Stimulated activated CD4-positive, alpha-beta T cell treated with anti-CD3 and anti-CD28 coated beads, Interleukin-4, amount 100 ng/mL, for 24 hours (primary cell): ENCODE data around the gene FDX1.

ENCODE experiments used
- DNase-seq: peaks from one replicate; pipeline ENCODE4 v3.0.0-alpha.2; 2020

The FDX1 gene

DNA sequence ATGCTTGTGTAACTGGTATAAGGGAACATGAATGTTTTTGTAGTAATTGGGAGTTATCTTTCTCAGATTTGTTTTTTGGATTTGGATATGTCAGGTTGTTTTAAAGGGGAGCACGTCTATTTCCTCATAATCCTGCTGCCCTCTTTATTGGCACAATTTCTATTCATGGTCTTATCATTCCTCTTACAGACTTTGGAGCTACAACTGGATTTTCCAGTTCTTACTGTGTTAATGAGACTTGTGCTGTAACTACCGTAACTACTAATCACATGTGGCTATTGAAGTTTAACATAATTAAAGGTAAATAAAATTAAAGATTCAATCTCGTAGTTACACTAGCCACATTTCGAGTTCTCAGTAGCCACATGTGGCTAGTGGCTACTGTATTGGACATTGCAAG is 1.9 kb downstream of the FDX1 start:
- no peak for DNase-seq

DNA sequence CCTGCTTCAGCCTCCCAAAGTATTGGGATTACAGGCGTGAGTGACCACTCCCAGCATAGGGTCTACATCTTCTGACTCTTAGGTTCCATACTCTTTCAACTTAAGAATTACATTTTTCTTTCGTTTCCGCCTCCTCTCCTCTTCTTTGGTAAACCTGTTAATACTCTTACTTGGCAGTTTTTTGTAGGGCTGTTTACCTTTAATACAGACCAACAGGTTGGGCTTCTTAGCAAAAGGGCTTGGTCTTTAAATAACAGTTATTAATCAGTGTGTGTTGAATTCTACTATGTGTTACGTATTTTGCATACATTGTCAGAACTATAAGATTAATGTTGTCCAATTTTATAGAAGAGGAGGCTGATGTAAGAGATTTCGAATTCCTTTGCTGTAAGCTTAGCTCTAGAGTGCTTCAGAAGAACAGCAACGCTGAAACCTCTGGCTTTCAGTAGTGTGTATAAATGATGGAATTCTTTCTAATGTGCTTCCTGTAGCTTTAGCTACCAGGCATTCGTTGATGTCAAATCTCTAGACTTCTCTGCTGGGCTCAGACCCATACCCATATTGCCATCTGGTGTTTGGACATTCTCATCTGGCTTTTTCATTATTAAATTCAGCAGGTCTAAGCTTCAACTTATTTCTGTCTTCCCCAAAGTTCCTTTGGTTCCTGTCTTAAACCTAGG is 3.1 kb downstream of the FDX1 start:
- DNase-seq: no peak

DNA sequence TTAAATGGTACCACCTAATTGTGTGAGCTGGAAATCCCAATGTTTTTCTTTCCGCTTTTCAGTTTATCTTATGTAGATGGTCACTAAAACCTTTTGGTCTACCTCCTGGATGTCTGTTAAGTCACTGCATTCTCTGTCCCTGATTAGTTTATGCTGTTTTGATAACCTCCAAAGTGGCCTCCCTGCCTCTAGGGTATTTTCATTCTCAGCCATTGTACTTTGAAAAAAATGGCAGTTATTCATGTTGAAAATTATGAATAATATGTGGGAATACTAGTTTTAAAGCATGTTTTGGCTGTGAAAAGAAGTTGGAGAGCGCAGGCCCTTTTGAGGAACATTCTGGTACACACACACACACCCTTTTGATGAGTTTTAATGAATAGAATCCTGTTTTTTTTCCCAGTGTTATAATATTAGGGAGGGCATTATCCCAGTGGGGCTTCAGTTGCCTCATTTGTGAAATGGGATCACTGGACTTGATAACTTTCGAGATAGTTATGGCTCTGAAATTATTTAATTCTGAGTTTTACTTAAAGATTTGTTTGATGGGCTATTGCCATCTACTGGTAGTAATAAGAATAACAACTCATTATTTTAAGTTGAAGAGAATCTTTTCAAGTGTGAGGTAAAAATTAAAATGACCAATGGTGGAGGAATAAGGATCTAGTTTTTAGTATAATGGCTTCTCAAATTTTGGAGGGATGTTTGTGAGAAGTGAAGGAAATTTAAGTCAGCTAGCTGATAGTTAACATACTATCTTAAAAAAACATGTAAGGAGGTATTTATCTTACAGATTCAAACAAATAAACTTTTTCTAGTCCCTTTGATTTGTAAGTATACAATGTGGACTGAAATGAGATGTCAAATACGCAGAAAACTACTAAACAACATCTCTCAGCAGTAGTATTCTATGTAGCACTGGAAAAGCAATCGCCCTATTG is 3.9 kb downstream of the FDX1 start:
- no peak for DNase-seq

DNA sequence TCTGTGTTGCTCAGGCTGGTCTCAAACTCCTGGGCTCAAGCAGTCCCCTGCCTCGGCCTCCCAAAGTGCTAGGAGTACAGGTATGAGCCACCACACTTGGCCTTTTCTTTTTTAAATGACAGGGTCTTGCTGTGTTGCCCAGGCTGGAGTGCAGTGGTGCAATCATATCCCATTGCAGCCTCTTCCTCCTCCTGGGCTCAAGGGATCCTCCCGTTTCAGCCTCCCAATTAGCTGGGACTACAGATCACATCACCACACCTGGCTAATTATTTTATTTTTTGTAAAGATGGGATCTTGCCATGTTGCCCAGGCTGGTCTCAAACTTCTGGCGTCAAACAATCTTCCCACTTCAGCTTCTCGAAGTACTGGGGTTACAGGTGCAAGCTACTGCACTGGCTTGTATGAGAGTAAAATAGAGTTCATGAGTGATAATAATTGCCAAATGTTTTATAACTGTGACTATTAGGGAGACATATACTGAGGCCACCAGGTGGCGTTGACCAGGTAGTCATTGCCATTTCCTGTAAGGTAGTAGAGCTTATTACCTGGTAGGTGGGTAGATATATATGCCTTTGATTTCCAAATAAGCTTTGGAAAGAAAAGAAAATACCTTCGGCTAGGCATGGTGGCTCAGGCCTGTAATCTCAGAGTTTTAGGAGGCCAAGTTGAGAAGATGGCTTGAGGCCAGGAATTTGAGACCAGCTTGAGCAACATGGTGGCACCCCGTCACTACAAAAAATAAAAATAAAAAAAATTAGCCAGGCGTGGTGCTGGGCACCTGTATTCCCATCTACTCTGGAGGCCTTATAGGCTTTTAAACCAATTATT is 5.4 kb downstream of the FDX1 start:
- no peak for DNase-seq

DNA sequence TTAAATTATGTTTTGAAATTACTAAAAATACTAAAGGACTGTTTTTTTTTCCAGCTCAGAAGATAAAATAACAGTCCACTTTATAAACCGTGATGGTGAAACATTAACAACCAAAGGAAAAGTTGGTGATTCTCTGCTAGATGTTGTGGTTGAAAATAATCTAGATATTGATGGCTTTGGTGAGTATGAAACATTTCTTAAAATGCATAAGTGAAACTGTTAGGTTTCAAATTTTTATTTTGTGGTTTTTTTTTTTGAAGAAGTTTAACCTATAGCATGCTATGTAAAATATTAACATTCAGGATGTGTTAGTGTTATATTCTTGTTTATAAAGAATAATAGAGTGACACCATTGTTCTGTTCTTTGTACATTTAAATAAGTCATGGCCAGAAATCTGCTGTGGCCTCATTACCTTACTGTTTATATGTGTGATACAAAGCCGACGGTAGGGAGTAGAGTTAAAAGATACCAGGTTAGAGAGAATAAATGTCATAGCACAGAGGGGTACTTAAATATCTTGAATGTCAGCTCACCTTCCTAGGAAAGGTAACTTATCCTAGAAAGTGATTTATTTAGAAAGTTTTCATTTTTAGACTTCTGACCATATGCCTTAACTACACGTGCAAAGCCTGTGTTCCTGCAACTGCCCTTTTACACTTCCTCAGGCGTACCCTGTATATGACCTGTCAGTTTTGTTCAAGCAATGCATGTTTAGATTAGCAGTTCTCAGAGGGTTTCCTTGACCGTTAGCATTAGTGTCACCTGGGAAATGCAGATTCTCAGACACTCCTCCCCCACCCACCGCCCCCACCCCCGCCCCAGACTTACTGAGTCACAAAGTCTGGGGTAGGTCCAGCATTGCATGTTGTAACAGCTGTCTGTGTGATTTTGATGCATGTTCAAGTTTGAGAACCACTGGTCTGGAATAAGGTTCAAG is 6.3 kb downstream of the FDX1 start:
- DNase-seq: no peak

DNA sequence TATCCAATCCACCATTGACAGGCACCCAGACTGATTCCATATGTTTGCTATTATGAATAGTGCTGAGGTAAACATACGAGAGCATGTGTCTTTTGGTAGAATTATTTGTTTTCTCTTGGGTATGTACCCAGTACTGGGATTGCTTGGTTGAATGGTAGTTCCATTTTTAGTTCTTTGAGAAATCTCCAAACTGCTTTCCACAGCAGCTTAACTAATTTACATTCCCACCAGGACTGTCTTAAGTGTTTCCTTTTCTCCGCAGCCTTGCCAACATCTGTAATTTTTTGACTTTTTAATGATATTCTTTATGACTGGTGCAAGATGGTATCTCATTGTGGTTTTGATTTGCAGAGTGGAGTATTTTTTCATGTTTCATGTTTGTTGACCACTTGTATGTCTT is 8.3 kb downstream of the FDX1 start:
- no peak for DNase-seq

DNA sequence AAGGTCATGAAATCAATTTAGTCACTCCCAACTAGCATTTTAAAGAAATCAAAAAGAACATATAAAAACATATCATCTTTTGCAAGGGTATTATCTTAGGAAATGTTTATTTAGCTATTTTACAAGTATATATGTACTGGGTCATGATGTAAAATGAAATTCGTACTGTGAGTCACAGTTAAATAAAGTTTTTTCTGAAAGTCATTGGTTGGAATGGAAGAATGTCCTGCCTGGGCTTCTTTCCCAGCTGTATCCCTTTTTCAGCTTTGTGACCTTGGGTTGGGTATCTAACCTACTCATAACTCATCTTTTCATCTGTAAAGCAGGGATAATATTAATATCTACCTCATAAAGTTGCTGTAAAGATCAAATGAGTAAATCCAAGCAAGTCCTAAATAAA is 15.7 kb downstream of the FDX1 start:
- no peak for DNase-seq

DNA sequence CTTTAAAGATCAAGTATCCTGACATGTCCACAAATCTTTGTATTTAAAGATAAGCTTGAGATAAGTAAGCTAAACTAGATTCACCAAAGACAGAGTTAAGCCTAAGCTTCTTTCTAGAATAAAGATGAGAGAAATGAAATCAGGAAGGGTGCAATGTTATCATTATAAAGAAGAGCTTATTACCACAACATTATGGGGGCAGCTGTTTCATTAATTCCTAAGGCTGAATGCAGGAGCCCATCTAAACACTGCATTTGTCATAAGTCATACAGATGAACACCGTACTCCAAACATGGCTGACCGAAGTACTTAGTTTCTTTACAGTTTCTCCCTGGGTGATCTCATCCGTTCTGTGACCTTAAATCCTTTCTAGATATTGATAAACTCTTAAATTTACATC is 16.3 kb downstream of the FDX1 start:
- DNase-seq: no peak

DNA sequence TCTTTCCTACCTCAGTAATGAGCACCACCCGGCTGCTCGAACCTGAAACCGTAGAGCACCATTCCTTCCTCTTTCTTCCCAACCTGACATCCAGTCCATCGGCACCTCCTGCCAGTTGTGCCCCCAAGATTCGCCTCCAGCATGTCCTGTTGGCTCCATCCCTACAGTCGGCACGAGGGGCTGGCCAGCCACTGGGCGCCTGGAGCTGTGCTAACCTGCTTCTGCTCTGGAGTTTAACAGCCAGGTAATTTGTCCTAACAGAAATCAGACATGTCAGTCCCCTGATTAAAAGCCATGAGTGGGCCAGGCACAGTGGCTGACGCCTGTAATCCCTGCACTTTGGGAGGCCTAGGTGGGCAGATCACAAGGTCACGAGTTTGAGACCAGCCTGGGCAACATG is 16.8 kb downstream of the FDX1 start:
- DNase-seq: no peak

DNA sequence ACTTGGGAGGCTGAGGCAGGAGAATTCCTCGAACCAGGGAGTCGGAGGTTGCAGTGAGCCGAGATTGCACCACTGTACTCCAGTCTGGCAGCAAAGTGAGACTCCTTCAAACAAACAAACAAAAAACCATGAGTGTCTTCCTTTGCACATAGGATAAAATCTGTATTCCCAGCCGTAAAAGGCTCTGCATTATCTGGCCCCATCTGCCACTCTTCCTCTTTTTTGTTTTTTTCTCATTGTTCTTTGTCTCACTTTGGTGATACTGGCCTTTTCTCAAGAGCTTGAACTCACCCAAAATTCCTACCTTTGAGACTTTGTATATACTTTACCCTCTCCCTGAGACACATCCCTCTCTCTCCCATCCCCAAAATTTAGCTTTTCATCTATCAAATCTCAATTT is 17.6 kb downstream of the FDX1 start:
- no peak for DNase-seq

DNA sequence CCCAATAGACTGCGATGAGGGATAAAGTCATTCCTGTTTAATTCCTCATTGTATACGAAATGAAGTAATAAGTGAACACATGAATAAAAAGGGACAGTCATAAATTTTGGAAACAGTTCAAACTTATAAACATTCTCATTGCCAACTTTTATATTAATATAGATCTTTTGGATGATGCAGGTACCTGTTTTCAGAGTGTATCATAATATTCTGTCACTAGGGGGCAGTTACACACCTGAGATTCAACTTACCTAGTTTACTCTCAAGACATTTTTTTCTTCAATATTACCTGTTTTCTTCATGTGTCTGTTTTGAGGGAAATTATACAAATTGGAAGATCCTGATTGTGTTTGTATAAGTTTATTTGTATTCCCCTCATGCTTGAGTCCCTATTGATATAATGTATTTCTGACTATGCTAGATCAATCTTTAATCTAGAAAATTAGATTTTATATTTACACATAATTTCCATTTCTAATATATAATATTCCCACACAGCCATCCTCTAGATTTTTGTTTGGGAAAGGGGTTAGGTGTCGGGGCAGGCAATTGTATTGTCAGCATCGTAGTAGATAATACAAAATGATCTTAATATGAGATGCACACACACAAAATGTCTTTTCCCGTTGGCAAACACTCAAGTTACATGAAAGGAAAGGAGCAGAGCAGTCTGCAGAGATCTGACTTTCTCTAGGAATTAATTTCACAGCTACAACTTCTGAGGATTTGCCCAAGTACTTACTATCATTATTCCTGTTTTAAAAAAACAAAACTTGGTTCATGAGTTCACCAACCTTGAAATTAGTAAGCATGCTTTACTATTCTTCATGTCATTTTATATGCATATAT is 18.4 kb downstream of the FDX1 start:
- no peak for DNase-seq

DNA sequence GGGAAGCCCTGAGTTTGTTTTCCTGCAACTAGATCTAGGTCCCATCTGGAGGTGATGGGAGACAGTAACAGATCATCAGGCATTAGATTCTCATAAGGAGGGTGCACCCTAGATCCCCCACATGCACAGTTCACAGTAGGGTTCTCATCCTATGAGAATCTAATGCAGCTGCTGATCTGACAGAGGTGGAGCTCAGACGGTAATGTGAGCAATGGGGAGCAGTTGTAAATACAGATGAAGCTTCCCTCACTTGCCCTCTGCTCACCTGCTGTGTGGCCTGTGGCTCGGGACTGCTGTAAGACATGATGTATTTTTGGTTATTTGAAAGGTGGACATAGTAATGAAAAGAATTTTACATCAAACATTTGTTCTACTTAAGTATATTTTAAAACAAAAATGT is 20.5 kb downstream of the FDX1 start:
- no peak for DNase-seq

DNA sequence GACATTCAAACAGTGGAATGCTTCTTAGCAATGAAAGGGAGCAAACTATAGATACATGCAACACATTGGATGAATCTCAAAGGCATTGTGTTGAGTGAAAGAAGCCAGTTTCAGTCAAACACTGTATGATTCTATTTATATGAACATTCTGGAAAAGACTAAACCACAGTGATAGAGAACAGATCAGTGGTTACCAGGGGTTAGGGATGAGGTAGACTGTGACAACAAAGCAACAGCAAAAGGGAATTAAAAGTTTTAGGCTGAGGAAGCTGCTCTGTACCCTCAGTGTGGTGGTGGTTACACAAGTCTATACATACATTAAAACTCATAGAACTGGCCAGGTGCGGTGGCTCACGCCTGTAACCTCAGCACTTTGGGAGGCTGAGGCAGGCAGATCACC is 23.0 kb downstream of the FDX1 start:
- DNase-seq: no peak

DNA sequence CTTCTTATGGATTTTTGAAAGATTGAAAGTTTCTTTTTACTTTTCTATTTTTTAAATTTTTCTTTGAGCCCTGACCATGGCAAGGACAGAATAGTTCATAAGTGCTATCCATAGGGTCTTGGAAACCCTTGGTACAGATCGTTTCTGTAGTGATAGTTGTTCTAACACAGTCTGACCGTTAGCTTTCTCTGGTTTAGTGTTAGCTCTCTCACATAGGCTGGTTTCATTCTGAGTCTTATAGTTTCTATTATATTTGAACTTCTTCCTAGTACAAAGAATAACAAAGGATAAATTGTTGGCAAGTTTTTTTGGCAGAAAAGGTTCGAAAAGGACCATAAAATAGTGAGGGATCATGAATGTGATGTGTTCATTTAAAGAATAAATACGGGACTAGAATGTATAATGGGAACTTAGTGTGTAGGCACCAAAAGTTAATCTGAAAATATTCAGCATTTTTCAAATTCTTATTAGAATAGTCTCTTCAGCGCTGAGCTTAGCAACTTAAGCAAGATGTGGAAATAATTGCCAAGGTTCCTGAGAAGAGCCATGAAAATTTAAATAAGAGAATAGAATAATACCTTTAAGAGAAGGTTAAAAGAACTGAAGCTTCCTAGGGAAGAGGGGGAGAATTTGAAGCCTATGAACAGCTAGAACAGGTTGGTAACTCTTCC is 24.1 kb downstream of the FDX1 start:
- DNase-seq: no peak

DNA sequence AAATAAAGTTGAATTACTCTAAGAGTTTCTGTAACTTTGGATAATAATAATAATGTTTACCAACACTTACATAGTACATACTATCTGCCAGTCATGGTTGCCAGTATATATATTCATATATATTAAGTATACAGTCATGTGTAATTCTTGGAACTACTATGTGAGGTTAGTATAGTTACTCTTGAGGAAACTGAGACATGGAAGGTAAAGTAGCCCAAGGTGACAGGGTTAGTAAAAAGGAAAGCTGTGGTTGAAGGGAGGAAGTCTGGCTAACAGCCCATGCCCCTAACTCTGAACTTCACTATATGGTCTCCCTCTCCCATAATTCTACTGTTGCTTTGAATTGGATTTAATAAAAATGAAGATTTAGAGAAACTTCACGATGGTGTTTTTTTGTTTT is 24.9 kb downstream of the FDX1 start:
- no peak for DNase-seq

DNA sequence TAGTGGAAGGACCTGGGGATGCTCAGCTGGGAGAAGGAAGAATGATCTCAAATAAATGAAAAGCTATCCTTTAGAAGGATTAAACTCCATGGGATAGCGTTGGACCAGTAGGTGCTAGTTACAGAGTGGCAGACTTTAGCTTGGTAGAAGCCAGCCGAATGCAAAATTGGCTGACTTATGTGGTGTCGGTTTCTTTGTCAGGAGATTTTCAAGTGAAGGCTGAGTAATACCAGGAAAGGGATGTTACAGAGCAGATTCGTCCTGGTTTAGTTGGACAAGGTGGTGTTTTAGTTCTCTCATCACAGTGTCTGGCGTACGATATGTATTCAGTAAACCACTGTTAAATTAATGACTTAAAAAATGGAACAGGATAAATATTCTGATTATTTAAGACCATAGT is 26.0 kb downstream of the FDX1 start:
- DNase-seq: no peak

DNA sequence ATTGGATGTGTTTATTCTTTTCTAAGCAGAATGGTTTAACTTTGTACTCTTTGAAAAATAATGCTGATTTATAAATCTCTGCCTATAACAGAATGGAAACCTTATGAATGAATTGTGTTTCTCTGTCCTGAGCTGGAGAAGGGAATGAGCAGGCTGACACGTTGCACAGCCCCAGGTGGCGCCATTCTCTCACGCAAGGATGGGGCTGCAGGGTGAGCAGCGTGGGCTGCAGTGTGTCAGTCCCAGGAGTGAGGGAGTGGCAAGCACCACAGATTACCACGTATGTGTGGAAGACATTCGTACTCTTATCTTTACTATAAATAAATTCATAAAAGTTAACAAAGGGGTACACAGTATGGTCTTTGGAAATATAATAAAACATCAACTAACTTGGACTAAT is 33.4 kb downstream of the FDX1 start:
- peak; percentile 9 for DNase-seq

DNA sequence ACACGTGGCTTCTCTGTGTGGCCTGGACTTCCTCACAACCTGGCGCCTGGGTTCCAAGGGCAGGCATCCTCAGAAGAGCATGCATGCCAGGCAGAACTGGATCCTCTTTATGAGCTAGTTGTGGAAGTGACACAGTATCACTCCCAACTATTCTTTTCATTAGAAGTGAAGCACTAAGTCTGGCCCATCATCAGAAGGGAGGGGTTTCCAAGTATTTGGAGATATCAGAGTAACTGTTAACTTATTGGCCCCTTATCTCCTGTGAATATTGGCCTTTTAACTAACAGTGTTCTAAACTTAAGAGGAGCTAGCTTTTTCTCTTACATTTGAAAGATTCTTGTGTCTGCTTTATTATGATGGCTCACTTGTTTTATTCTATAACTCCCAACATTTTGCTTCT is 35.5 kb downstream of the FDX1 start:
- no peak for DNase-seq

DNA sequence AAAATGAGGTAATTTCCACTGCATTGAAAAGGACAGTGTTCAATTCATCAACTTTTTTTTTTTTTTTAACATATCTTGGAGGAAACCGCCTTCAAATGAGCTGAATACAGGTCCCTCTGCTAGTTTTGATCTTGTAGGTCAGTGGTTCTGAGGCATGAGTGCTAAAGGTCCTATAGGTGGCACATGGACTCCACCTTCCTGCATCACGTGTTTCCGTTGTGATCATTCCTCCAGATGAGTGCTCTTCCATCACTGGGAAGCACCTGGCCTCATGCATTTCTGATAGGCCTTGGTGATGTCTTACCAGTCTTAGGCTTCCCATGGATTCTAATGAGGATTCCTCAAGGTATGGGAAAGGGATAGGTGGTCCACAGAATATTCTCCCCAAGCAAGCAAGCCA is 37.8 kb downstream of the FDX1 start:
- DNase-seq: no peak

DNA sequence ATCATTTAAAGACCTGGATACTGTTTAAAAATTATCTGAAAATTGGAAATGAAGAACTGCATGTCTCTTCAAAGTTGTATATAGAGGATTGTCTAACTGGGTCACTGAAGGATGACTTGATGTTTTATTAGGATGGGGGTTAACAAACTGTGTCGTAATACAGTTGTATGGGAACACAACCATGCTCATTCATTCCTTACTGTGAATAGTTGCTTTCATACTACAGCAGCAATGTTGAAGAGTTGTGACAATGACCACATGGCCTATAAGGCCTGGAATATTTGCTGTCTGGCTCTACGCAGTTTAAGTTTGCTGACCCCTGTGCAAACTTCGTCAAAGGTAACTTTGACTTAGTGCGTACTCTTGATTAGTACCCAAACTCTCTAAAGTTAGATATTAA is 38.4 kb downstream of the FDX1 start:
- DNase-seq: no peak

DNA sequence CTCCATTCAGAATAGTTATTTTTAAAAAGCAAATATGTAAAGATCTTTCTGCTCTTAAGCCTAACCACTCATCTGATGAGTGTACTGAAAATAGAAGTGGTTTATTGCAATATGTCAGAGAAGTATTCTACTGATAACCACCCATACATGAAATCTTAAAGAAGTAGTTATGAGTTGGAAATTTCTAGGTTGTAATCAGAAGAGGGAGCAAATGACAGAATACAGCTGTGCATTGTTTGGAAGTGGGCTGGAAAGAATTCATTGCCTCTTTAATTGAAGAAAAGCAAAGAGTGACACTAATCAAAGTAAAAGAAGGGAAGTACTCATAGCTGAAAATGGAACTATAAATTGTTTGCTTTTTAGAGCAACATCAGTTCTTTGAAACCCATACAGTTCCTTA is 39.4 kb downstream of the FDX1 start:
- no peak for DNase-seq
